Measurements from ENCODE around the gene SIRT6.
"Not testable (repeated sequence)": the region's sequence is repeated elsewhere in the genome, so short reads cannot be mapped to it uniquely, and the experiment has no call there.

The SIRT6 gene

DNA sequence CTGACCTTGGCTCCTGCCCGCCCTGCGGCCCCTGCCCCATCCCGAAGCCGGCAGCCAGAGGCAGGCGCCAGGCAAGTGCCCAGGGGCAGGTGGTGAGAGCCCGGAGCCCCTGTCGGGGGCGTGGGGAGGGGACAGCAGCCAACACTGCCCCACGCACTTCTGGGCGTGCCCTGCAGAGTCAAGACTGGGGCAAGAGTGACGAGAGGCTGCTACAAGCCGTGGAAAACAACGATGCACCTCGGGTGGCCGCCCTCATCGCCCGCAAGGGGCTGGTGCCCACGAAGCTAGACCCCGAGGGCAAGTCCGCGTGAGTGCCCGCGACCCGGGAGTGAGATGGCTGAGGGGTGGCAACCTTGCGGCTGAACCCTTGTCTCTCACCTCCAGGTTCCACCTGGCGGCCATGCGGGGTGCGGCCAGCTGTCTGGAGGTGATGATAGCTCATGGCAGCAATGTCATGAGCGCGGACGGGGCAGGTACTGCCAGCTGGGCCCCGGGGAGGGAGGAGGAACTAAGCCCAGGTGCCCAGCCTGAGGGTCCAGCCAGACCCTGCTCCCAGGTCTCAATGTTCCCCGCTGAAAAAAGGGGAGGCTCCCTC, 17.4 kb upstream of the SIRT6 start:
- no peak for DNase-seq (ENCODE audit: low spot score)

DNA sequence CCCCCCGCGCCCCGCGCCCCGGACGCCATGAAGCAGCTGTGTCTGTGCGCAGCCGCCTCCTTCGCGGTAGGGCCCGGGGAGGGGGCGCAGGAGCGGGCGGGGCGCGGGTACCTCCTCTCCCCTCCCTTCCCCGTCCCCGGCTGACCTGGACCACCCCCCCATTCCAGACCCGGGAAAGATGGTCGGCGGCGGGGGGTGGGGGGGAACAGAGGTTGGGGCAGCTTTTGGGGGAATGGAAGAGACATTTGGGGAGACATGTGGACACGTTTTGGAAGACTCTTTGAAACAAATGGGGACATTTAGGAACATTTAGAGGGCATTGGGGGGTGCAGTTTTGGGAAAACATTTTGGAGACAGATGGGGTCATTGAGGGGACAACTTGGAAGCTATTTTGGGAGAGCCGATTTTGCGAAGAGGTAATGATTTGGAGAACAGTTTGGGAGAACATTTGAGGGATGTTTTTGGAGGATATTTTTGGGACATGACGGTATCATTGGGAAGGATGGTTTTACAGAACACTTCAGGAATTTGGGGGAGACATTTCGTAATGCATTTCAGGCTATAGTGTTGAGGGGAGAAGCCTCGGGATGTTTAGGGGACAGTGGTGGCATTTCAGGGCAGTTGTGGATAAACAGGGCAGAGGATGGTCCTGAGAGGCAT, 16.2 kb upstream of the SIRT6 start:
- no peak for DNase-seq (ENCODE audit: low spot score)

DNA sequence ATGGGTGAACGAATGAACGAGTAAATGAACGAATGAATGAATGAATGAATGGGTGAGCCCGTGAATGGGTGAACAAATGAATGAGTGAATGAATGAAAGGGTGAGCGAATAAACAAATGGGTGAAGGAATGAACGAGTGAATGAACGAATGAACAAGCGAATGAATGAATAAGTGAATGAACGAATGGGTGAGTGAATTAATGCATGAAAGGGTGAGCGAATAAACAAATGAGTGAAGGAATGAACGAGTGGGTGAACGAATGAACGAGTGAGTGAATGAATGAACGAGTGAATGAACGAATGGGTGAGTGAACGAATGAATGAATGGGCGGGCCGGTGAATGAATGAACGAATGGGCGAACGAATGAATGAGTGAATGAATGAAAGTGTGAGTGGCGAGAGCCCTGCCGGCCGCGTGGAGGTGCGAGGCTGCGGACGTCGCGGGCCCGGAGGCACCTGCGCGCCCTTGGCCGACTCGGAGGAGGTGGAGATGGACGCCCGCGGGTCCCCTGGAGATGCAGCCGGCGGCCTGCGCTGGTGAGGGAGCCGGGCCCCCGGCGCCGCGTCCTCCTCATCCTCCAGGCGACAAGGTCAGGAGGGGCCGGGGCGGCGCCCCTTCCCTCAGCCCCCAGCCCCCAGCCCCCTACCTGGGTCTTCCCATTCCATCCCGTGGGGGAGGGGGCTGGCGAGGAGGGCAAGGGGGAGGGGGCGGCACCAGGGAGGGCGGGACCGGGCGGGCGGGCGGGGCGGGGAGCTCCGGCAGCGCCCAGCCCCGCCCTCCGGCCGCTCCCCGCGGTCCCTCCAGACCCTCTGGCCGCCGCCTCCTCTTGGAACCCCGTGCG, 15.5 kb upstream of the SIRT6 start:
- no peak for DNase-seq (ENCODE audit: low spot score)

DNA sequence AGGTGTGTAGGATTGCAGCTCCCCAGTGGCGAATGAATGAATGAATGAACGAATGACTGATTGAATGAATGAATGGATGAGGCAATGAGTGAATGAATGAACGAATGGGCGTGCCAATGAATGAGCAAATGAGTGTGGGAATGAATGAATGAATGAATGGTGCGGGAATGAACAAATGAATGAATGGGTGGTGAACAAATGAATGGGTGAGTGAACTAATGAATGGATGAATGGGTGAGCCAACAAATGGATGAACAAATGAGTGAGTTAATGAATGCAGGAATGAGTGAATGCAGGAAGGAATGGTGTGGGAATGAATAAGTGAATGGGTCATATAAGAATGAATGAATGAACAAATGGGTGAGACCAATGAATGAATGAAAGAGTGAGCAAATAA, 14.9 kb upstream of the SIRT6 start:
- DNase-seq (ENCODE audit: low spot score) = no peak

DNA sequence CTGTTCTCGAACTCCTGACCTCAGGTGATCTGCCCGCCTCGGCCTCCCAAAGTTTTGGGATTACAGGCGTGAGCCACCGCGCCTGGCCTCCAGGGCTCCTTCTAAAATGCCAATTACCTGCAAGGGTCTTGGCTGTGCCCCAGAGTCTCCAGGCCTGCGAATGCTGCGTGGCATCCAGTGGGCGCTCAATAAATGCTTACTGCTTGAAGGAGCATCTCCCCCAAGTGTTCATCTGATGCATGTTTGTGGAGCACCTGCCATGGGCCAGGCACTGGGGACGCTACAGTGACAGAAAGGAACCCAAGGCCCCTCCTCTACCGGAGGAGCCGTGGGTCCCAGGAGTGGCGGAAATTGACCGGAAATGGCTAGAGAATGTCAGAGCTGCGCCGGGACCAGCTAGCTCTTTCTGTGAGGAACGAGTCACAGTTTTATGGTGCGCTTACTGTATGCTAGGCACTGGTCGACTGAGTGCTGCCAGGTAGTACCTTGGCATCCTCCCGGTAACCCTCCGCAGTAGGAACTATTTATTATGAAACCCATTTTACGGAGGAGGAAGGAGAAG, 14.3 kb upstream of the SIRT6 start:
- DNase-seq (ENCODE audit: low spot score) = no peak

DNA sequence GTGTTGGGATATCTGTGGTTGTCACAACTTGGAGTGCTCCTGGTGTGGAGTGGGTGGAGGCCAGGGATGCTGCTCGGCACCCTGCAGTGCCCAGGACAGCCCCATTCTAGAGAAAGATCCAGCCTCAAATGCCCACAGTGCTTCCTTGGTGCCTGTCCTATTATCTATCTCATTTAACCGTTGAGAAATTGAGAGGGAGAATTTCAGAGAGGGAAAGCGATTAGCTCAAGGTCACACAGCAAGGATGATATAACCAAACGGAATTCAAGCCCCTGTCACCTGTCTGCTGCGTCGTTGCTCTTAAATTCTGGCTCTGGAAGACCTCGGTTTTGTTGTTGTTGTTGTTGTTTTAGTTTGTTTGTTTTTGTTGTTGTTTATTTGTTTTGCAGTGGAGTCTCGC, 13.6 kb upstream of the SIRT6 start:
- DNase-seq (ENCODE audit: low spot score) = no peak

DNA sequence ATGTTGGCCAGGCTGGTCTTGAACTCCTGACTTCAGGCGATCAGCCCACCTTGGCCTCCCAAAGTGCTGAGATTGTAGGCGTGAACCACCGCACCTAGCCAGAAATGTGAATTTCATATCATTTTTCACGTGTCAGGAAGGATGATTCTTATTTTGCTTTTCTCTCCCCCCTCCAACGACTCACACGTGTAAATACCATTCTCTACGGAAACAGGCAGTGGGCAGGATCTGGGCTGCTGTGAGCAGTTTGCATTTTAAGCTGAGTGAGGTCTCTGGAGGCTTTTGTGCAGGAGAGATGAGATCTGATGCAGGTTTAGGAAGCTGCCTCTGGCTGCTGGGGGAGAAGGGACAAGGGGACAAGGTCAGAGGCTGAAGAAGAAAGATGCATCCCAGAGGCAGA, 12.0 kb upstream of the SIRT6 start:
- DNase-seq (ENCODE audit: low spot score) = no peak

DNA sequence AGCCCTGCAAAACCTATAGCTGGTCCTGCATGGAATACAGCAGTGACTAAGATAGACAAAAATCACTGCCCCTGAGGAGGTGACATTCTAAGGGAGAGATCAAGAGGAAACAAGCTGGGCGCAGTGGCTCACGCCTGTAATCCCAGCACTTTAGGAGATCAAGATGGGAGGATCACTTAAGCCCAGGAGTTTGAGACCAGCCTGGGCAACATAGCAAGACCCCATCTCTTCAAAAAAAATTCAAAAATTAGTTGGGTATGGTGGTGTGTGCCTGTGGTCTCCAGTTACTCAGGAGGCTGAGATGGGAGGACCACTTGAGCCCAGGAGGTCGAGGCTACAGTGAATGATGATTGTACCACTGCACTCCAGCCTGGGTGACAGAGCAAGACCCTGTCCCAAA, 10.2 kb upstream of the SIRT6 start:
- DNase-seq (ENCODE audit: low spot score) = not testable (repeated sequence)

DNA sequence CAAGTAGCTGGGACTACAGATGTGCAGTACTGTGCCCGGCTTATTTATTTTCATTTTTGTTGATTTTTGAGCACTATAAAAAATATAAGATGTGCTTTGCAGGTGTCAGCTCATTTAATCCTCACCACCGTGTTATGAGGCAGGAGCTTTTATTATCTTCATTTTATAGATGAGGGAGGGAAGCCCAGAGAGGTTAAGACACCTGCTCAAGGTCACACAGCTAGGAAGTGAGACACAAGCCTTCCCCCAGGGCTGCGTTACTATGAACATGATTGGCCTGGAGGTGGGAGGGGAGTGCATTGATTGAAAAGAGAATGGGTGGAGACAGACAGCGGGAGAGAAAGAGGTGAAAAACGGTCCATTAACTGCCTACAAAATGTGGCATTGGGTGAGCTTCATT, 7.3 kb upstream of the SIRT6 start:
- no peak for DNase-seq (ENCODE audit: low spot score)

DNA sequence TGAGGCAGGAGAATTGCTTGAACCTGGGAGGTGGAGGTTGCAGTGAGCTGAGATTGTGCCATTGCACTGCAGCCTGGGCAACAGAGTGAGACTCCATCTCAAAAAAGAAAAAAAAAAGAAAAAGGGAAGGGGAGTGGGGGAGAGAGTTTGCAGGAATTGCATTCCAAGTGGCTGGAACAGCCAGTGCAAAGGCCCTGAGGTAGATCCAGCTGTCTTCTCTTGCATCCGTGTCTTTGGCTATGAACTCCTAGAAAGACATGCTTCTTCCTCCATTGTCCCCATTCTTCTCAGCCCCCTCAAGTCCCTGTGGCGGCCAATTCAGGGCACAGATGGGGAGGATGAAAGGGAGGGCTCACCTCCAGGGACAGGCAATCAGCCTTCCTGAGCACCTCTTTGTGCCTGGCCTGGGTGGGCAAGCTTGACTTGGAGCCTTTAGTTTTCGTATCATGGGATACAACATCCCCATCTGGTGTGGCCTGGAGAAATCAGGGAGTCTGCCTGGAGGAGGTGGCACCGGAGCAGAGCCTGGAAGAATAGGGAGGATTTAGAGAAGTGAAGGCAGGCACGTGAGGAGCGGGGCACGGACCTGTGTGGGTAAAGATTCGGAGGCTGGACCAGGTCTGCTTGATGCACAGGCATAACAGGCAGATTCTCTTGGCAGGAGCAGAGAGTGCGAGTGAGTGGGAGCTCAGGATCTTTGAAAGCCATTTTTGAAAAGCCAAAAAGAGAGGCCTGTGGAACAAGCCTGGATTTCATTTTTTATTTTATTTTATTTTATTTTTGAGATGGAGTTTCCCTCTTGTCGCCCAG, 5.2 kb upstream of the SIRT6 start:
- no peak for DNase-seq (ENCODE audit: low spot score)

DNA sequence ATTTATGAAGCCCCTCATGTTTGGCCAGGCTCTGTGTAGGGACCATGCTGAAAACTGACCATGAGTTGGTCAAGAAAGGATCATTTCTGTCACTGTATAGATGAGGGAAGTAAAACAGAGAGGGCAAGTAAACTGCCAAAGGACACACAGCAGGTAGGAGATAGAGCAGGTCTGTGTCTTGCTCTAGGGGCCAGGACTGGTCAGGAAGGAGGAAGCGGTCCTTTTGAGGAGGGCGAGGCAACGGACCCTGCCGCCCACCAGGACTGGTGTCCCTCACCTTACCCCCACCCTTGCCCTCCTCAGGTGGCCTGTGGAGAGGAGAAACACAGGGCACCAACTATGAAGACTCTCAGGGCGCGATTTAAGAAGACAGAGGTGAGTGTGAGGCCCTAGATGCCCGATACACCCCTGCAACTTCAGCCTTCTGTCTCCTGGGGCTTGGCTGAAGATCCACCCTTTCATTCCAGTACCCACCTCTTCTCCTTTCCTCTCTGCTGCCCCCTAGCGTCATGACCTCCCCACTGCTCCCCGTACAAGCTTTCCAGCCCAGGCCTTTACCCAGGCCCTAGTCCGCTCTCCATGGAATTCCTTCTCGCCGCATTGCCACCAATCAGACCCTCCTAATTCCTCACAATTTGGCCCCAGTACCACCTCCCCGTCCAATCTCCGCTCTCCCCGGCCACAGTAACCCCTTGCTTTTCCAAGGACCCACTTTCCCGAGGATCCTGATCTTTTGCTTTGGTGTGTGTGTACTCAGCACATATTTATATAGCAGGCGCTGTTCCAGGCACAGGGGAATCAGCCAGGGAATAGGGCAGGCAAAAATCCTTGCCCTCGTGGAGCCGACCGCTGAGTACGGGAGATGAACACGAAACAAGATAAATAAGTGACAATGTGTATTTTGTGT, 4.0 kb upstream of the SIRT6 start:
- peak; percentile 84 for DNase-seq (ENCODE audit: low spot score)

DNA sequence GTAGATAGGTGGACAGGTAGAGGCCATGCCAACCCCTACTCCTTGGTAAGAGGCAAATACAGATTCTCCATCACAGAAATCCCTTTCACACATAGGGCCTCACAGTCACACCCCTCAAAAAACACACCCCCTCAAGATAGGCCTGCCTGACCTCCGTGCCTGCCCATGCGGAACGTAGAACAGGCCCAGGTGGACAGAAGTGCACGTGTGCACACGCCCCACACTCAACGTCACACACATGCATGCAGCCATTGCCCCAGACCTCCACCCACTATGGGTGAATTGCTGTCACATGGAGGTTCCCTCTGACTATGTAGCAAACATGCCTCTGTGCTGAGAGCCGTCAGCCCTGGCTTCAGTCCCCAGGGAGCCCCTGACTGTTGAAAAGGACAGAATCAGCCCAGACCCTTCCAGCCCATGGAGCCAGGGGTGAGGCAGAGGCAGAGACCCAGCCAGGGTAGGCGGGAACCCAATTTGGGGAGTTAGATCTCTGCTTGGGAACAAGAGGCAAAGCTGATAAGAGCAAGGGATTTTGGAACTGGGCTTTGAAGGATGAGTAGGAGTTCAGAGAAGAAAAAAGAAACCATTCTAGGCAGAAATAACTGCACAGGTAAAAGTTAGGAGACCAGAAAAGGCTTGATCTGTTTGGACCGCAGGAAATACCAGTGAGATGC, 3.2 kb upstream of the SIRT6 start:
- no peak for DNase-seq (ENCODE audit: low spot score)

DNA sequence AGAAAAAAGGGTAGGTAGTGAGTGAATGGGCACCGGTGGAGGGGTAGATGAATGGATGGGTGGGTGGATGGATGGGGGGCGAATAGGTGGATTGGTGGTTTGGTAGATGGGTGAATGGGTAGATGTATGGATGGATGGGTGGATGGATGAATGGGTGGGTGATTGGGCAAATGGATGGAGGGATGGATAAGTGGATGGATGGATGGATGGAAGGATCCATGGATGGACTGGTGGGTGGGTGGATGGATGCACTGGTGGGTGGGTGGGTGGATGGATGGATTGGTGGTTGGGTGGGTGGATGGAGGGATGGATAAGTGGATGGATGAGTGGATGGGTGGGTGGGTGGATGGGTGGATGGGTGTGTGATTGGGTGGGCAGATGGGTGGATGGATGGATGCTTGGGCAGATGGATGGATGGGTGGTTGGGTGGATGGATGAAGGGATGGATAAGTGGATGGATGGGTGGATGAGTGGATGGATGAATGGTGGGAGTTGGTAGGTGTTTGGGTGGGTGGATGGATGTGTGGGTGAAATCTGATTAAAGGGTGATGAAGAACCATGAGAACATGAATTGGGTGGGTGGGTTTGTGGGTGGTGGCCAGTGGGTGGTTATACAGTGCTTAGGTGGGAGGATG, 2.5 kb upstream of the SIRT6 start:
- DNase-seq (ENCODE audit: low spot score) = no peak

DNA sequence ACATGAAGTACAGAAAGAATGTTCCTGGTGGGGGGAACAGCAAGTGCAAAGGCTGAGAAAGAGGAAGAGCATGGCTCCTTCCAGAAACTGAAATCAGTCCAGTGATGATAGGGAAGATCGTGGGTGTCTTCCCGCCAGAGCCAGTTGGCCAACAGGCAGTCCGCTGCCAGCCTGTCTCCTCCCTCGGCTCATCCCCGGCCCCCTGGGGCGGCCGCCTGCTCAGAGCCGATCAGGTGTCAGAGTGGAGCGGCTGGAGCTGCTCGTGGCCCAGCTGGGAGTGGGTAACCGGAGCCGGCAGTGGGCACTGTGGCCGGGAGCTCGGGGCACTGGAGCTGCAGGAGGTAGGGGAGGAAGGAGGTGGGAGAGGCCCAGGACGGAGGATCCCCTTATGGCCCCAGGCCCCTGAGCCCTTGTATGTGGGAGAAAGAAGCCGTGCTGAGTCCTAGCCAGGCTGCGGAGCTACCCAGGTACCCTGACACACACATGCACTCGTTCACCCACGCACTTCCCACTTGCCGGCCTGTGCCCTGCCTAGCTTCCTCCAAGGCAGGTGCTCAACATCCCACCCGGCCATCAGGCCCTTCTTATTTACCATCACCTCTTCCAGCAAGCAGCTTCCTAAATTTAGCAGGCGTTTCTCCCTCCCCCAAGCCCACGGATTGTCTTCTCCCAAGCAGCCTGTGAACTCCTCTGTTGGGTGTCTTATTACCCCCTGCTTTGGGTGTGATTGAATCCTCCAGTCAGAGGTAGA, 1.8 kb upstream of the SIRT6 start:
- DNase-seq (ENCODE audit: low spot score) = no peak

DNA sequence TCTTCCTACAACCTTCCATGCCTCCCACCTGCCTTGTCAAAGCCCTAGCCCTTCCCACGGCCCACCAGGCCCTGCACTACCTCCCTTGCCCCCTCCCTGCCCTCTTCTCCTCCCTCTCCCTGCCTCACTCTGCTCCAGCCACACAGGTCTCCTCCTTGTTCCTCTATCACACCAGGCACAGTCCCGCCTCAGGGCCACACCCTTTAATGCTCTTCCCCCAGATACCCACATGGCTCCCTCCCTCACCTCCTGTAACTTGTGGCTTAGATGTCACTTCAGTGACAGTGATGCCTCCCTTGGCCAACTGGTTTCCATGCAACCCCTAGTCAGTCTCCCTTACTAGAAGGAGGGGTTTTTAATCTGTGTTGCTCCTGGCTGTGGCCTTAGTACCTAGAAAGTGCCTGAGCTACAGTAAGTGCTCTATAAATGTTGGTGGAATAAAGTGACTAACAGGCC, 1.3 kb downstream of the SIRT6 start:
- DNase-seq (ENCODE audit: low spot score) = no peak

DNA sequence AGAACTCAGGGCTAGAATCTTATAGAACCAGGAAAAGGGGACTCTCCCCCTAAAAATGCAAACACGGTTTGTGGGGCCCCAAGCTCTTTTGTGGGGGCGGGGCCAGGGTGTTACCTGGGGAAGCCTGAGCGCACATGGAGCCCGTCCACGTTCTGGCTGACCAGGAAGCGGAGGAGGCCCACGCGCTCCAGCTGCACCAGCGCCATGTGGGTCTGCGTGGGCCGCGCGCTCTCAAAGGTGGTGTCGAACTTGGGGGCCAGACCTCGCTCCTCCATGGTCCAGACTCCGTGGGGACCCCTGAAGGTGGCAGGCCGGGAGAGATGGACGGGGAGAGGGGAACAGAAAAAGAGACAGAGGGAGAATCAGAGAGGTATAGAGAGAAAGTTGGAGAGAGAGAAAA, 3.4 kb downstream of the SIRT6 start:
- DNase-seq (ENCODE audit: low spot score) = no peak

DNA sequence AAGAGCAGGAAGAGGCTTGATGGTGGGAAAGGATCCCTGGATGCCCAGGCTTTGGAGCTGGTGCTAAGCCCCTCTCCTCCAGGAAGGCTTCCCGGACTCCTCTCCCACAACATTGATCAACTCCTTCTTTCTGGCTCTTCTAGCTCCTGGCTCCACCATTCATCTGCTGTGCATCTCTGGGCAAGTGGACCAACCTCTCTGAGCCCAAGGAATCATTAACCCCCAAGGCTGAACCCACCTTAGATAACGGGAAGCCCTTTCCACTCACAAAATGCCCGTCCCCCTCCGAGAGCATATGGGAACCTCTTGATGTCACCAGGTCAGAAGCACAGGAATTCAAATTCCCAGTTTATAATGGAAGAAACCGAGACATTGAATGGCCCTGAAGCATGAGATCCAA, 5.2 kb downstream of the SIRT6 start:
- DNase-seq (ENCODE audit: low spot score) = no peak

DNA sequence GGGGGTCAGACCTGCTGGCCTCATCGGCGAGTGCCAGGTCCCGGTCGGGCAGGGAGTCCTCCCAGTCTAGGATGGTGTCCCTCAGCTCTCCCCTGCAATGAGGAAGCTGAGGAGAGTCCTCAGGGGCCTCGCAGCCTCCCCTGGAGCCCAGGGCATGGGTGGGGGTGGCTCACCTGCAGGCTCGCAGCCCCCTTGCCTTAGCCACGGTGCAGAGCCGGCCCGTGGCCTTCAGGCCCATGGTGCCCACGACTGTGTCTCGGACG, 6.8 kb downstream of the SIRT6 start:
- no peak for DNase-seq (ENCODE audit: low spot score)

DNA sequence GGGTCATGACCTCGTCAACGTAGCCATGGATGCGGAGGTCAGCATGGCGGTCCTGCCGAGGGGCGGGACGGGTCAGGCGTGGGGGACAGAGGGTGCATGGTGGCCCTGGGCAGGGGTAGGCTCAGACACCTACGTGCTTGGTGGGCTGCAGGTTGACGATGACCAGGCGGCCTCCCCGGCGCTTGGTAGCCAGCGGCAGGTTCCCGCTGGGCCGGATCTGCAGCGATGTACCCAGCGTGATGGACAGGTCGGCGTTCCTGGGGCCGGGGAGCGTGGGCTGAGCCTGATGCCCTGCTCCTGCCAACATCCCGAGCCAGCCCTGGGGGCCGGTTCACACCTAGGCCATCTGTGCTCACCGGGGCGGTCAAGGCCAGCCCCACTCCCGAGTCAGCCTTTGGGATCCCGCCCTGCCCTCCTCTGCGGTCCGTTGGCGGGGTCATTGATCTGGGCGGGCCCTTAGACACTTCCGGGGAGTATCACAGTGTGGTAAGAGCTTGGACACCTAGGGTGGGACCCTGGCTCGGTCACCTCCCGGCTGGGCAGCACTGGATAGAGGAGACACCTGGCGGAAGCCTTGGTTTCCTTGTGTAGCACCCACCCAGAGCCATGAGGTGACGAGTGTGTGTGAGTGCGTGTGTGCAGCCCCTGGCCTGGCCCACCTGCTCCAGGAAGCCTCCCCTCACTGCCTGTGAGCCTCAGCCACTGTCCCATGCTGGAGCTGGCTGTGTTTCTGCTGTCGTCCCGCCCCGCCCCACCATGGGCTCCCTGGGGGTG, 7.3 kb downstream of the SIRT6 start:
- no peak for DNase-seq (ENCODE audit: low spot score)

Data from AG08395 (cell line).